Ishikawa (cell line): ENCODE data around the gene PRPF19.

Experiments
- CEBPB ChIP-seq: IDR thresholded peaks from 2 replicates; pipeline ENCODE4 v1.6.1; 2012
- EP300 ChIP-seq: IDR thresholded peaks from 2 replicates; pipeline ENCODE4 v1.6.1; 2012; ENCODE audit warnings: borderline replicate concordance
- RAD21 ChIP-seq: IDR thresholded peaks from 2 replicates; pipeline ENCODE4 v1.6.1; 2012; ENCODE audit warnings: low read depth
- TAF1 ChIP-seq: IDR thresholded peaks from 2 replicates; pipeline ENCODE4 v1.6.1; 2012; ENCODE audit warnings: low read depth, mild to moderate bottlenecking
- TCF12 ChIP-seq: IDR thresholded peaks from 2 replicates; pipeline ENCODE4 v1.6.1; 2012; ENCODE audit warnings: low read depth
- USF1 ChIP-seq: IDR thresholded peaks from 2 replicates; pipeline ENCODE4 v1.6.1; 2012
- YY1 ChIP-seq: IDR thresholded peaks from 2 replicates; pipeline ENCODE4 v1.6.1; 2012; ENCODE audit warnings: low read depth
- ZBTB7A ChIP-seq: IDR thresholded peaks from 2 replicates; pipeline ENCODE4 v1.6.1; 2012; ENCODE audit warnings: low read depth
- TF ChIP-seq, protein P1 (sequence below): IDR thresholded peaks from 2 replicates; pipeline ENCODE4 v1.6.1; 2012; ENCODE audit warnings: low read depth, mild to moderate bottlenecking
- TF ChIP-seq, protein P2 (sequence below): IDR thresholded peaks from 2 replicates; pipeline ENCODE4 v1.6.1; 2012

DNA sequence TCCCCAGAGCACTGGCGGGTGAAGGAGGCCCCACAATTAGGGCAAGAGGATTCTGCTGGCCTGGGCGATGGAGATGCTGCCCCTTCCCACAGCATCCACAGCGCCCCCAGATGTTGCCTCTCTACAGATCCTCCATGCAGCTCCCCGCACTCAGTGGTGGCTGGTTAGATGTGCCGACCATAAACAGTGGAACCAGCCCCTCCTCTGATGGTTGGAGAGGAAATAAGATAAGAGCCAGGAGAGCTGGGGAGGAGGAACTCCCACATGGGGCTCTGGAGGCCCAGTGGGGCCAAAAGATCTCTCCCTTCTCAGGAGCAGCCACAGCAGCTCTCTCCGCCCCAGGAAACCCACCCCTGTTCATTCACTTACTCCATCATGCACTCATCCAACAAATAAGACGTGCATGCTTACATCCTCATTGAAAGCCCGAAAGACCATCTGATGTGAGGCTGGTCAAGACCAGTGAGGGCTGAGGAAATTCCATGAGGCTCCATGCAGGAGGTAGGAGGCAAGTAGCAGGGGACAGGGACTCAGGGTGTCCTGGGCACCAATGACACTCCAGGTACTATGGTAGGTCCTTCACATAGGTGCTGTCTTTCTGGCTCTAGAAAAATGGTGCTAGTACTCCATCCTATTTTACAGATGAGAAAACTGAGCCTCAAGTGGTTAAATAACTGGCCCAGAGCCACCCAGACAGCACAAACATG lies 52.1 kb downstream of the PRPF19 start:
- TF ChIP-seq, protein P1, sequence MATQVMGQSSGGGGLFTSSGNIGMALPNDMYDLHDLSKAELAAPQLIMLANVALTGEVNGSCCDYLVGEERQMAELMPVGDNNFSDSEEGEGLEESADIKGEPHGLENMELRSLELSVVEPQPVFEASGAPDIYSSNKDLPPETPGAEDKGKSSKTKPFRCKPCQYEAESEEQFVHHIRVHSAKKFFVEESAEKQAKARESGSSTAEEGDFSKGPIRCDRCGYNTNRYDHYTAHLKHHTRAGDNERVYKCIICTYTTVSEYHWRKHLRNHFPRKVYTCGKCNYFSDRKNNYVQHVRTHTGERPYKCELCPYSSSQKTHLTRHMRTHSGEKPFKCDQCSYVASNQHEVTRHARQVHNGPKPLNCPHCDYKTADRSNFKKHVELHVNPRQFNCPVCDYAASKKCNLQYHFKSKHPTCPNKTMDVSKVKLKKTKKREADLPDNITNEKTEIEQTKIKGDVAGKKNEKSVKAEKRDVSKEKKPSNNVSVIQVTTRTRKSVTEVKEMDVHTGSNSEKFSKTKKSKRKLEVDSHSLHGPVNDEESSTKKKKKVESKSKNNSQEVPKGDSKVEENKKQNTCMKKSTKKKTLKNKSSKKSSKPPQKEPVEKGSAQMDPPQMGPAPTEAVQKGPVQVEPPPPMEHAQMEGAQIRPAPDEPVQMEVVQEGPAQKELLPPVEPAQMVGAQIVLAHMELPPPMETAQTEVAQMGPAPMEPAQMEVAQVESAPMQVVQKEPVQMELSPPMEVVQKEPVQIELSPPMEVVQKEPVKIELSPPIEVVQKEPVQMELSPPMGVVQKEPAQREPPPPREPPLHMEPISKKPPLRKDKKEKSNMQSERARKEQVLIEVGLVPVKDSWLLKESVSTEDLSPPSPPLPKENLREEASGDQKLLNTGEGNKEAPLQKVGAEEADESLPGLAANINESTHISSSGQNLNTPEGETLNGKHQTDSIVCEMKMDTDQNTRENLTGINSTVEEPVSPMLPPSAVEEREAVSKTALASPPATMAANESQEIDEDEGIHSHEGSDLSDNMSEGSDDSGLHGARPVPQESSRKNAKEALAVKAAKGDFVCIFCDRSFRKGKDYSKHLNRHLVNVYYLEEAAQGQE: no peak
- no peak for TF ChIP-seq CEBPB
- no peak for TF ChIP-seq TAF1
- TF ChIP-seq TCF12: no peak
- TF ChIP-seq YY1: no peak
- no peak for TF ChIP-seq USF1
- TF ChIP-seq, protein P2, sequence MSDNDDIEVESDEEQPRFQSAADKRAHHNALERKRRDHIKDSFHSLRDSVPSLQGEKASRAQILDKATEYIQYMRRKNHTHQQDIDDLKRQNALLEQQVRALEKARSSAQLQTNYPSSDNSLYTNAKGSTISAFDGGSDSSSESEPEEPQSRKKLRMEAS: no peak
- TF ChIP-seq RAD21: no peak
- TF ChIP-seq EP300: no peak
- TF ChIP-seq ZBTB7A: no peak
